ENCODE results near the gene CENPH. TPM values are rescaled to one million over a fixed set of nuclear protein-coding genes. Genes with fewer than 3 reads are reported as not detected.
"Not testable (repeated sequence)": the region's sequence is repeated elsewhere in the genome, so short reads cannot be mapped to it uniquely, and the experiment has no call there.

The CENPH gene
- polyA plus RNA-seq, 10 donors, result 10.3 to 20.3 (median 15.4) TPM

- DNase-seq, result no peak
Measured at GRCh38 chr5:69245031-69245430, 55.6 kb downstream of the CENPH start.

- DNase-seq, result no peak
Measured at GRCh38 chr5:69248019-69248418, 58.6 kb downstream of the CENPH start.

- DNase-seq, result no peak
Measured at GRCh38 chr5:69250593-69250992, 61.2 kb downstream of the CENPH start.

- no peak for DNase-seq
Measured at GRCh38 chr5:69252437-69252836, 63.1 kb downstream of the CENPH start.

GRCh38 chr5:69255940-69256339, 66.6 kb downstream of the CENPH start:
- DNase-seq, result not testable (repeated sequence)

GRCh38 chr5:69257577-69257976, 68.2 kb downstream of the CENPH start:
- no peak for DNase-seq

Other genes starting within 250 kb of the CENPH start
- 10 to 100 TPM; 41.8 to 58.6 (median 50.2) TPM for gene SLC30A5, start 95.6 kb upstream of the CENPH start, polyA plus RNA-seq (ENCODE audit: insufficient read length in 10 of 10)
- 10 to 100 TPM; 26.5 to 62.6 (median 40.0) TPM for gene CCNB1, start 22.4 kb upstream of the CENPH start, polyA plus RNA-seq (ENCODE audit: insufficient read length in 10 of 10)
- 10 to 100 TPM; 17.6 to 28.1 (median 20.9) TPM for gene CDK7, start 45.3 kb downstream of the CENPH start, polyA plus RNA-seq (ENCODE audit: insufficient read length in 10 of 10)
- gene CCDC125, start 143.2 kb downstream of the CENPH start, polyA plus RNA-seq (ENCODE audit: insufficient read length in 10 of 10), result 1 to 10 TPM; 2.9 to 6.3 (median 4.0) TPM
- gene AK6, start 179.9 kb downstream of the CENPH start, polyA plus RNA-seq (ENCODE audit: insufficient read length in 10 of 10), result 10 to 100 TPM; 36.6 to 57.2 (median 48.0) TPM
- gene TAF9, start 179.9 kb downstream of the CENPH start, polyA plus RNA-seq (ENCODE audit: insufficient read length in 10 of 10), result 10 to 100 TPM; 32.7 to 43.8 (median 40.1) TPM
- 10 to 100 TPM; 21.8 to 31.7 (median 26.3) TPM for gene RAD17, start 180.2 kb downstream of the CENPH start, polyA plus RNA-seq (ENCODE audit: insufficient read length in 10 of 10)
- 1 to 10 TPM in 1 of 10 donors, under 1 TPM in 9; 0.09 to 1.1 (median 0.28) TPM for gene MARVELD2, start 225.5 kb downstream of the CENPH start, polyA plus RNA-seq (ENCODE audit: insufficient read length in 10 of 10)

All from muscle of back (tissue), 11 donors.